ENCODE data around the gene GPR160. TPM values are rescaled to one million over a fixed set of nuclear protein-coding genes. Genes with fewer than 3 reads are reported as not detected.

The GPR160 gene
- total and polyA plus RNA-seq, 12 donors = 0.76 to 5.8 (median 1.6) TPM

DNA sequence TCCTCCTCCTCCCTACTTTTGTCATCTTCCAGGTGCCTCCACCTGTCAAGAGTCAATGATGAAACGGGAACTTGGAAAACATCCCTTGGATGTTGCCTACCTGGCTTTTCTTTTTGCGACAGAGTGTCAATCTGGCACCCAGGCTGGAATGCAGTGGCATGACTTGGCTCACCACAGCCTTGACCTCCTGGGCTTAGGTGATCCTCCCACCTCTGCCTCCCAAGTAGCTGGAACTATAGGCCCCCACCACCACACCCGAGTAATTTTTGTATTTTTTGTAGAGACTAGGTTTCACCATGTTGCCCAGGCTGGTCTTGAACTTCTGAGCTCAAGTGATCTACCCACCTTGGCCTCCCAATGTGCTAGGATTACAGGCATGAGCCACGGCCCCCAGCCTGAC is 42.8 kb downstream of the GPR160 start:
- H3K9me3 ChIP-seq (replicated peaks in 1 of 3) = no peaks in the 10 kb centered on the region
- no peaks in the 10 kb centered on the region for H3K27me3 ChIP-seq
- no peak for TF ChIP-seq POLR2A (IDR thresholded peaks at IDR 0.05)
- TF ChIP-seq, protein P1, sequence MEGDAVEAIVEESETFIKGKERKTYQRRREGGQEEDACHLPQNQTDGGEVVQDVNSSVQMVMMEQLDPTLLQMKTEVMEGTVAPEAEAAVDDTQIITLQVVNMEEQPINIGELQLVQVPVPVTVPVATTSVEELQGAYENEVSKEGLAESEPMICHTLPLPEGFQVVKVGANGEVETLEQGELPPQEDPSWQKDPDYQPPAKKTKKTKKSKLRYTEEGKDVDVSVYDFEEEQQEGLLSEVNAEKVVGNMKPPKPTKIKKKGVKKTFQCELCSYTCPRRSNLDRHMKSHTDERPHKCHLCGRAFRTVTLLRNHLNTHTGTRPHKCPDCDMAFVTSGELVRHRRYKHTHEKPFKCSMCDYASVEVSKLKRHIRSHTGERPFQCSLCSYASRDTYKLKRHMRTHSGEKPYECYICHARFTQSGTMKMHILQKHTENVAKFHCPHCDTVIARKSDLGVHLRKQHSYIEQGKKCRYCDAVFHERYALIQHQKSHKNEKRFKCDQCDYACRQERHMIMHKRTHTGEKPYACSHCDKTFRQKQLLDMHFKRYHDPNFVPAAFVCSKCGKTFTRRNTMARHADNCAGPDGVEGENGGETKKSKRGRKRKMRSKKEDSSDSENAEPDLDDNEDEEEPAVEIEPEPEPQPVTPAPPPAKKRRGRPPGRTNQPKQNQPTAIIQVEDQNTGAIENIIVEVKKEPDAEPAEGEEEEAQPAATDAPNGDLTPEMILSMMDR (IDR thresholded peaks at IDR 0.05) = no peak
- no peak overlapping the region for H3K27ac ChIP-seq
- no peaks in the 10 kb centered on the region for H3K36me3 ChIP-seq (replicated peaks in 1 of 2)
- H3K4me3 ChIP-seq = no peak overlapping the region
- intact Hi-C loops (cut with DNase I) = no loop called here
- H3K4me1 ChIP-seq (replicated peaks in 1 of 2) = no peaks in the 10 kb centered on the region
- 92 to 95% (median 95%) methylated on average over 4 of the region's 4 CpGs for WGBS, 4 donors
- no peak for DNase-seq

DNA sequence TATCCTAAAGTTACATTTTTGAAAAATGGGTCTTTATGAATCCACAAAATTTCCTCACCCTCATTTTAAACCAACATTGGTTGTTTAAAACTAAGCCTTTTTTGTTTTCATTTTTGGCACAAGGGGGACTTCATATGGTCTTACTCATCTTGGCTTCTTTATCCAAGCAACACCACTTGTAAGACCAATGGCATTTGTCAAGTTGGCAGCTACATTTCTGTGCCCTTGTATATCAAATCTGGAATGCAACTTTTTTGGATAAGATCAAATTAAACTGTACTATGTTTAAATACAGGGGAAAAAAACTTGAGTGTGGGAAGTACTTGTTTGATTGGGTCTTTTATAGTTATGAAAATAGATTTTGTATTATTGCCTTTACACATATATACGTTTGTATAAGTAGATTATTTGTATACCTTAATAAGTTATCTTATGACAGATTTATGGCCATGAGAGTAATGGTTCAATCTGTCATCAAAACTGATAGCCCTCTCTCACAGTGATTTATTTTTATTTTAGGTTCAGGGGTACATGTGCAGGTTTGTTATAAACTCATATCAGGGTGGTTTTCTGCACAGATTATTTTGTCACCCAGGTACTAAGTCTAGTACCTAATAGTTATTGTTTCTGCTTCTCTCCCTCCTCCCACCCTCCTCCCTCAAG is 43.4 kb downstream of the GPR160 start:
- Histone ChIP-seq H3K36me3 (replicated peaks in 1 of 2) (no peaks in the 10 kb centered on the region), H3K4me3 (no peak overlapping the region), H3K4me1 (replicated peaks in 1 of 2) (no peaks in the 10 kb centered on the region), H3K27ac (no peak overlapping the region), H3K9me3 (replicated peaks in 1 of 3) (no peaks in the 10 kb centered on the region), H3K27me3 (no peaks in the 10 kb centered on the region)
- no peak for DNase-seq
- WGBS, 4 donors = 58 to 69% (median 60%) methylated on average over 1 of the region's 1 CpG
- intact Hi-C loops (cut with DNase I) = no loop called here
- no peak for TF ChIP-seq POLR2A (IDR thresholded peaks at IDR 0.05)
- TF ChIP-seq, protein P1 (IDR thresholded peaks at IDR 0.05) = no peak

DNA sequence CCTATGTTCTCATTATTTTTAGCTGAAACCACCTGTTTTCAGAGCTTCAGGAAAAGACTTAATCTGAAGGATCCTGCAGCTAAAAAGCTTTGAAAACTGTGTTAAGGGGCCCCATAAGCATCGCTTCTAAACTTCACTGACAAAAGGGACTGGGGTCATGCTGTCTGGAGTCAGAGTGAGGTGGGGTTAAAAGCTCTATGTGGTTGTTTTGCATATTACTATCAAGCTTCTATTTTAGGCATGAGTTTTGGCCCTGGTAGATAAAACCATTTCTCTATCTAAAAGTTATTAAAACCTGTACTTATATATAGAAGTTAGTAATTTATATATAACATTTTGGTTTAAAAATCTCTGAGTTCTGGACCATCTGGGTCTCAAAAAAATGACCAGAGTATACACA is 45.5 kb downstream of the GPR160 start:
- H3K36me3 ChIP-seq (replicated peaks in 1 of 2) = peaks cover 0 to 15% of the 10 kb centered on the region in 2 donors
- H3K9me3 ChIP-seq (replicated peaks in 1 of 3) = no peaks in the 10 kb centered on the region
- no peak overlapping the region for H3K4me3 ChIP-seq
- TF ChIP-seq, protein P1 (IDR thresholded peaks at IDR 0.05) = no peak
- TF ChIP-seq POLR2A (IDR thresholded peaks at IDR 0.05) = no peak
- H3K27me3 ChIP-seq = no peaks in the 10 kb centered on the region
- intact Hi-C loops (cut with DNase I) = no loop called here
- H3K27ac ChIP-seq = no peak overlapping the region
- no peak for DNase-seq
- 88 to 100% (median 95%) methylated on average over 1 of the region's 1 CpG for WGBS, 4 donors
- H3K4me1 ChIP-seq (replicated peaks in 1 of 2) = no peaks in the 10 kb centered on the region

DNA sequence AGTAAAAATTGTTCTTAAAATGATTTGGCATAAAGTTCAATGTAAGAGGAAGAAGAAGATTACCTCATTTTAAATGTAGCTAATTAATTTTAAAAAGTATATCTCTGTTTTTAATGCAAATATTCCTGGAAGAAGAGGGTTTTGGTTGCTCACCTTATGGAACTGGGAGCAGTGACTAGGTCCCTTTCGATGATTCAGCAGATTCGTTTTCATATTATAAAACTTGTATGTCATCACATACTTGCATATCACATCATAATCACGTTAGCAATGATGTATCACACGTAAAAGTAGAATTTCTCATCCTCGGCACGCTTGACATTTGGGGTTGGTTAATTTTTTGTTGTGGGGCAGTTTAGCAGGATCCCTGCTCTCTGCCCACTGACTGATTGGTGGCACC is 47.6 kb downstream of the GPR160 start:
- intact Hi-C loops (cut with DNase I) = no loop called here
- no peak for DNase-seq
- H3K4me3 ChIP-seq = no peak overlapping the region
- peaks cover 0 to 15% of the 10 kb centered on the region in 2 donors for H3K36me3 ChIP-seq (replicated peaks in 1 of 2)
- no peak overlapping the region for H3K27ac ChIP-seq
- no peak for TF ChIP-seq POLR2A (IDR thresholded peaks at IDR 0.05)
- TF ChIP-seq, protein P1 (IDR thresholded peaks at IDR 0.05) = no peak
- no peaks in the 10 kb centered on the region for H3K9me3 ChIP-seq (replicated peaks in 1 of 3)
- WGBS, 4 donors = 91 to 96% (median 94%) methylated on average over 6 of the region's 6 CpGs
- no peaks in the 10 kb centered on the region for H3K27me3 ChIP-seq
- no peaks in the 10 kb centered on the region for H3K4me1 ChIP-seq (replicated peaks in 1 of 2)

All from adrenal gland (tissue), 12 donors.